ENCODE data around the gene PGAP3.

Gene PGAP3

GRCh38 chr17:39696731-39697130 lies 8.9 kb upstream of the PGAP3 start:
- no peak for DNase-seq (ENCODE audit: low read depth)

- no peak for DNase-seq (ENCODE audit: low read depth)
Measured at GRCh38 chr17:39695089-39695474, 7.2 kb upstream of the PGAP3 start.

GRCh38 chr17:39694593-39694992 lies 6.7 kb upstream of the PGAP3 start:
- DNase-seq (ENCODE audit: low read depth), result no peak

GRCh38 chr17:39688945-39689344 lies 1.1 kb upstream of the PGAP3 start:
- DNase-seq (ENCODE audit: low read depth), result no peak

- DNase-seq (ENCODE audit: low read depth), result no peak
Measured at GRCh38 chr17:39688475-39688835, 598 bp upstream of the PGAP3 start.

- DNase-seq (ENCODE audit: low read depth), result no peak
Measured at GRCh38 chr17:39687101-39687545, 734 bp downstream of the PGAP3 start.

GRCh38 chr17:39684369-39685192 lies 3.3 kb downstream of the PGAP3 start:
- DNase-seq (ENCODE audit: low read depth), result no peak

GRCh38 chr17:39683295-39683939 lies 4.4 kb downstream of the PGAP3 start:
- DNase-seq (ENCODE audit: low read depth), result no peak

- no peak for DNase-seq (ENCODE audit: low read depth)
Measured at GRCh38 chr17:39679521-39680192, 8.2 kb downstream of the PGAP3 start.

GRCh38 chr17:39678340-39679116 lies 9.3 kb downstream of the PGAP3 start:
- DNase-seq (ENCODE audit: low read depth), result no peak

- no peak for DNase-seq (ENCODE audit: low read depth)
Measured at GRCh38 chr17:39677542-39678339, 10.1 kb downstream of the PGAP3 start.

- no peak for DNase-seq (ENCODE audit: low read depth)
Measured at GRCh38 chr17:39677072-39677471, 10.8 kb downstream of the PGAP3 start.

GRCh38 chr17:39676198-39676819 lies 11.5 kb downstream of the PGAP3 start:
- no peak for DNase-seq (ENCODE audit: low read depth)

- DNase-seq (ENCODE audit: low read depth), result no peak
Measured at GRCh38 chr17:39675390-39676082, 12.3 kb downstream of the PGAP3 start.

GRCh38 chr17:39674702-39675389 lies 13.0 kb downstream of the PGAP3 start:
- DNase-seq (ENCODE audit: low read depth), result no peak

GRCh38 chr17:39674179-39674578 lies 13.7 kb downstream of the PGAP3 start:
- no peak for DNase-seq (ENCODE audit: low read depth)

GRCh38 chr17:39673335-39674081 lies 14.3 kb downstream of the PGAP3 start:
- DNase-seq (ENCODE audit: low read depth), result no peak

- no peak for DNase-seq (ENCODE audit: low read depth)
Measured at GRCh38 chr17:39672522-39673334, 15.1 kb downstream of the PGAP3 start.

Data from GM04503 (cell line).